IPS-18a (cell line): ENCODE results near the gene UBR4.

Experiments used
- H3K27ac ChIP-seq: one replicate; pipeline ENCODE4 v1.5.1; 2013; ENCODE audit warnings: low read length
- H3K27me3 ChIP-seq: one replicate; pipeline ENCODE4 v1.6.1; 2013; ENCODE audit warnings: mild to moderate bottlenecking, low read length; ENCODE audit not compliant: control insufficient read depth, insufficient read depth
- H3K36me3 ChIP-seq: one replicate; pipeline ENCODE4 v1.6.1; 2013; ENCODE audit warnings: low read depth, low read length; ENCODE audit not compliant: control insufficient read depth
- H3K4me1 ChIP-seq: one replicate; pipeline ENCODE4 v1.6.1; 2013; ENCODE audit warnings: low read depth, low read length; ENCODE audit not compliant: control insufficient read depth
- H3K4me3 ChIP-seq: one replicate; pipeline ENCODE4 v1.5.1; 2013; ENCODE audit warnings: low read length
- H3K9ac ChIP-seq: one replicate; pipeline ENCODE4 v1.6.1; 2013; ENCODE audit warnings: mild to moderate bottlenecking, low read length, moderate library complexity
- H3K9me3 ChIP-seq: one replicate; pipeline ENCODE4 v1.6.1; 2013; ENCODE audit warnings: low read depth, low read length; ENCODE audit not compliant: control insufficient read depth

UBR4 gene

DNA sequence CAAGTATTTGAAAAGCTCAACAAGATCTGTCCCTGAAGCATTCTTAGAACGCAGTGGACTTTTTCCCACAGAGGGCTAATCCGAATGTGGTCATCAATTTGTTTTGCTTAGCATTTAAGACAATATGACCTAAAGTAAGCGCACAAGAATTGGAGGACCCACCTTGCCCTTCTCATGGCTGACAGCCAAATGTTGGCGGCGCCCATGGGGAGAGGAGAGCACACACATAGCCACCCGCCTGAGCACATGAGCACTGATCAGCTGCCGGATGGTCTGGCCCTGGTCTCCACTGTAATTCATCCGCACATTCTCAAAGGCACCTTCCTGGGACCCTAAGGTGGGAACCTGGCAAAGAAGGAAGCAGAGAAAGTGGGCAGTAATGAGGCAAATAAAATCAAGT, 52.4 kb downstream of the UBR4 start:
- Histone ChIP-seq H3K9me3 (no peaks in the 10 kb centered on the region), H3K9ac (no peak overlapping the region), H3K4me1 (no peaks in the 10 kb centered on the region), H3K36me3 (peaks cover 100% of the 10 kb centered on the region), H3K27me3 (no peaks in the 10 kb centered on the region), H3K27ac (no peak overlapping the region), H3K4me3 (no peak overlapping the region)

- no peak overlapping the region for H3K27ac ChIP-seq
- H3K9me3 ChIP-seq = no peaks in the 10 kb centered on the region
- H3K4me1 ChIP-seq = no peaks in the 10 kb centered on the region
- H3K27me3 ChIP-seq = no peaks in the 10 kb centered on the region
- no peak overlapping the region for H3K4me3 ChIP-seq
- no peak overlapping the region for H3K9ac ChIP-seq
- H3K36me3 ChIP-seq = peaks cover 100% of the 10 kb centered on the region
These were observed 53.4 kb downstream of the UBR4 start for GRCh38 chr1:19156676-19157075.

GRCh38 chr1:19154876-19155275, 55.2 kb downstream of the UBR4 start:
- Histone ChIP-seq H3K4me1 (no peaks in the 10 kb centered on the region), H3K36me3 (peaks cover 100% of the 10 kb centered on the region), H3K27me3 (no peaks in the 10 kb centered on the region), H3K9ac (no peak overlapping the region), H3K27ac (no peak overlapping the region), H3K4me3 (no peak overlapping the region), H3K9me3 (no peaks in the 10 kb centered on the region)

GRCh38 chr1:19153169-19153568, 56.9 kb downstream of the UBR4 start:
- Histone ChIP-seq H3K4me1 (no peaks in the 10 kb centered on the region), H3K36me3 (peaks cover 100% of the 10 kb centered on the region), H3K4me3 (no peak overlapping the region), H3K27ac (no peak overlapping the region), H3K27me3 (no peaks in the 10 kb centered on the region), H3K9ac (no peak overlapping the region), H3K9me3 (no peaks in the 10 kb centered on the region)

DNA sequence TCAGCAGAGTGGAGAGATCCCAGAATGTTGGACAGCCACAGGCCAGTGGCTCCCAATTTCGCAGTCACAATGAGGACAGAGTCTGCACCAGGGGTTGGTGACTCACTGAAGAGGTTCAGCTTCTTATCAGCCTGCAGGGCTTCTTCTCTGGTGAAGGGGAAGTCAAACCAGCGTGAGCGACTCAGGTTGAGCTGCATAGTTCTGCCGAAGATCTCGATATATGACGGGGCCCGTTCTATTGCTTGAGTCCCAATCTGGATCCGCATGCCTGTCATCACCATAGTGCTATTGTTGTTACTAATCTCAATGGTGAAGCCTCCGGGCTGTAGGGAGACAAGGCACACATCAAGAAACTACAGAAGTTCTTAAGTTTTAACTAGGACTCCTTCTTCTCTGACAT, 58.5 kb downstream of the UBR4 start:
- H3K9ac ChIP-seq = no peak overlapping the region
- peaks cover 100% of the 10 kb centered on the region for H3K36me3 ChIP-seq
- no peaks in the 10 kb centered on the region for H3K4me1 ChIP-seq
- no peak overlapping the region for H3K4me3 ChIP-seq
- H3K27me3 ChIP-seq = no peaks in the 10 kb centered on the region
- no peak overlapping the region for H3K27ac ChIP-seq
- no peaks in the 10 kb centered on the region for H3K9me3 ChIP-seq

GRCh38 chr1:19149736-19150135, 60.3 kb downstream of the UBR4 start:
- H3K4me1 ChIP-seq = no peaks in the 10 kb centered on the region
- H3K4me3 ChIP-seq = no peak overlapping the region
- peaks cover 100% of the 10 kb centered on the region for H3K36me3 ChIP-seq
- H3K9me3 ChIP-seq = no peaks in the 10 kb centered on the region
- no peak overlapping the region for H3K27ac ChIP-seq
- H3K9ac ChIP-seq = no peak overlapping the region
- no peaks in the 10 kb centered on the region for H3K27me3 ChIP-seq

DNA sequence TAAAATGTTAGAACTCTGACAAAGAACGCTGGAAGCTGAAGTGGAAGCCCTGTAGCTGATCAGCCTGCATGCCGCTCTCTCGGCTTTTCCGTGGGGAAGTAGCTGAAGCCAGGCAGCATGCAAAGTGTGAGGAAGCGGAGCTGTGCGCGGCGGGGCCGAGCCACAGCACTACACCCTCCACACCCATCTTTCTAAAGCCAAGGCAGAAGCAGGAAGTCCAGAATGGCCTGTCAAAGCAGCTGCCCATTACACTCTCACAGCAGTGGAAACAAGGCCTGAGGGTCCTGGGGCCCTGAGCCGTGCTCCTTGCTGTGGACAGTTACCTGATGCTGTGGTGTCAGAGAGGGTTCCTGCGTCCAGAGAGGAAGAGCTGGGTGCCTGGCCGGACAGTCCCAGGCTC, 69.6 kb downstream of the UBR4 start:
- peaks cover 95% of the 10 kb centered on the region for H3K36me3 ChIP-seq
- no peak overlapping the region for H3K9ac ChIP-seq
- H3K4me1 ChIP-seq = peaks cover 6% of the 10 kb centered on the region
- H3K27me3 ChIP-seq = no peaks in the 10 kb centered on the region
- H3K9me3 ChIP-seq = no peaks in the 10 kb centered on the region
- no peak overlapping the region for H3K27ac ChIP-seq
- H3K4me3 ChIP-seq = no peak overlapping the region

DNA sequence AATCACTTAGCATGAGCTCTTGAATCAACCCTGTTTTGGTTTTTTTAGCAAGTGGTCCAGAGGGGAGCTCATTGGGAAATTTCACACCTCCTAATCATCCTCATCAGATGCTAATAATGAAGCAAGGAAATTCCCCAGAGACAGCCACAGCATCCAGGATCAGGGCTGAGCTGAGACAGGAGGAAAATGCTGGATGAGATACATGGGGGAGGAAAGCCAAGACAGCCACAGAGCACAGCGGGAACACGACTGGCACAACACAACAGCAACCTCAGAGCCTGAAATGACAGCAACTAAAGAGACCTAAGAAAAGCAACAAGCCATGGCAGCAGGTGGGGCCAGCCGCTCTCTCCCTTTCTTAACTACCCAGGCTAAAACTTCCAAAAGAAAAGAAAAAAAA, 70.4 kb downstream of the UBR4 start:
- Histone ChIP-seq H3K9ac (no peak overlapping the region), H3K4me3 (no peak overlapping the region), H3K9me3 (no peaks in the 10 kb centered on the region), H3K27ac (no peak overlapping the region), H3K27me3 (no peaks in the 10 kb centered on the region), H3K36me3 (peaks cover 95% of the 10 kb centered on the region), H3K4me1 (peaks cover 6% of the 10 kb centered on the region)

DNA sequence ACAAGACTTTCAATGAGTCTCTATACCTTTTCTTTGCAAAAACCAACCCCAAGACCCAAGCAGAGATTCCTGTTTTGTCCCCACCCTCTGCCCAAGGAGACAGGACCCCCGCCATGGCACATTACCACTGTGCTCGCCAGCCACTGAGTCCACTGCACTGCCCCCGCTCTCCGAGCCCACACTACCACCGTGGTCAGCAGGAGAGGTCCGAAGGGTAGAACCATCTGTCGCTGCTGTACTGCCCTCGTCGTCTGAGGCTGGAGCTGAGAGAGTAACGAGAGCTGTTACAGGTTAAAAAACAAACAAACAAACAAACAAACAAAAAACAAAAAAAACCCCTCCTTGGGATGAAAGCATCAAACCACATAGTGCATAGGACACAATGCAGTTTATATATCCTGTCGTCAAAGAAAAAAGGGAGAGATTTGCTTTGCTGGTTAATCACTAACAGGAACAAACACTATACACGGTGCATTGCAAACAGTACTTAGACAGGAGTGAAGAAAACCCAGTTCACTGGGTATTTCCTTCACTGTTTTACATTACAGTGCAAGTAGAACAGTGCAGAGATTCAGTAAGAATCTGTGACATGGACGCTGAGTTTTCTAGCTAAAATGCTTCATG, 71.0 kb downstream of the UBR4 start:
- Histone ChIP-seq H3K4me3 (no peak overlapping the region), H3K27ac (no peak overlapping the region), H3K9me3 (no peaks in the 10 kb centered on the region), H3K36me3 (peaks cover 94% of the 10 kb centered on the region), H3K27me3 (no peaks in the 10 kb centered on the region), H3K4me1 (peaks cover 6% of the 10 kb centered on the region), H3K9ac (no peak overlapping the region)

GRCh38 chr1:19138331-19138730, 71.7 kb downstream of the UBR4 start:
- no peak overlapping the region for H3K27ac ChIP-seq
- H3K4me3 ChIP-seq = no peak overlapping the region
- H3K9ac ChIP-seq = no peak overlapping the region
- H3K36me3 ChIP-seq = peaks cover 92% of the 10 kb centered on the region
- no peaks in the 10 kb centered on the region for H3K27me3 ChIP-seq
- H3K9me3 ChIP-seq = no peaks in the 10 kb centered on the region
- peaks cover 6% of the 10 kb centered on the region for H3K4me1 ChIP-seq

DNA sequence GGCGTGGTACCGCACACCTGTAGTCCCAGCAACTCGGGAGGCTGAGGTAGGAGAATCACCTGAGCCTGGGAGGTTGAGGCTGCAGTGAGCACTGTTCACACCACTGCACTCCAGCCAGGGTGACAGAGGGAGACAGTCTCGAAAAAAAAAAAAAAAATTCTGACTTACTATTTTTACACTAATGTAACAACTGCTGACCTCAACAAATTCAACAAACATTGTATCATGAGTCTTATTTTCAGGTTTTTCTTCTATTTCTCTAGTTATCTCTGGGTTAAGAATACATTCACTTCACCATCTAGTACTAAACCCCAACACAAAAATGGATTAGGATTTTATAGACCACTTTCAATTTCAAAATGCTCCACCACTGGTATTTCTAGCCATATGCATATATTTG, 72.9 kb downstream of the UBR4 start:
- Histone ChIP-seq H3K9me3 (no peaks in the 10 kb centered on the region), H3K9ac (no peak overlapping the region), H3K27ac (no peak overlapping the region), H3K27me3 (no peaks in the 10 kb centered on the region), H3K4me1 (peaks cover 6% of the 10 kb centered on the region), H3K36me3 (peaks cover 95% of the 10 kb centered on the region), H3K4me3 (no peak overlapping the region)

GRCh38 chr1:19133360-19133759, 76.7 kb downstream of the UBR4 start:
- Histone ChIP-seq H3K27me3 (no peaks in the 10 kb centered on the region), H3K4me3 (no peak overlapping the region), H3K4me1 (no peaks in the 10 kb centered on the region), H3K27ac (no peak overlapping the region), H3K9ac (no peak overlapping the region), H3K36me3 (peaks cover 90% of the 10 kb centered on the region), H3K9me3 (no peaks in the 10 kb centered on the region)
